ENCODE results near the gene ARSJ. TPM values are rescaled to one million over a fixed set of nuclear protein-coding genes. Genes with fewer than 3 reads are reported as not detected.
A peak's percentile ranks its signal among the peaks of the same experiment; 100 is the strongest.

ARSJ gene
- total RNA-seq, 6 donors from 2014 or later, result 5.4 to 29.3 (median 14.8) TPM

DNA sequence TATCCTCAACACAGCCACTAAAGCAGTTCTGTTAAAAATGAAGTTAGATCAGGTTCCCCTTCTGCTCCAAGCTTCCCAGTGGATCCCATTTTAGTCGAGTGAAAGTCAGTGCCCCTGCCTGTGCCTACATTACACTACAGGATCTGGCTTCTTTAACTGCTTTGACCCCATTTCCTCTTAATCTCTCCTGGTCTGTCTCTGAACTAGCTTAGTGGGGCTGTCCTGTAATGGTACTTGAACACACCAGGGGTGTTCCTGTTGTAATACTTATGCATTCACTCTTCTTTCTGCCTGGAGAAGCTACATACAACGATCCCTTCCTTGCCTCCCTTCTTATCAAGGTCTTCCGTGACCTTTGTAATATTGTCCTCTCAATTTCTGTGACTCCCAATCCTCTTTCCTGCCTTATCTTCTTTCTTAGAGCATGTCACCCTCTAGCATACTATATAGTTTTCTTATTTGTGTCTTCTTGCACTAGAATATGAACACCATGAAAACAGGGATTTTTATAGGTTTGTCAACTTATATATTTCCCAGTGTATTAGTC is 16.7 kb downstream of the ARSJ start:
- Histone ChIP-seq H3K27ac (peak overlapping the region in 1 of 4 donors; percentile 27), H3K4me3 (no peak overlapping the region), H3K36me3 (no peaks in the 10 kb centered on the region), H3K4me1 (peaks cover 6 to 18% (median 13%) of the 10 kb centered on the region in 4 donors), H3K9me3 (no peaks in the 10 kb centered on the region), H3K27me3 (no peaks in the 10 kb centered on the region)
- WGBS, 2 donors, result 77 to 82% methylated on average over 3 of the region's 3 CpGs
- no peak for DNase-seq
- no peak for TF ChIP-seq POLR2A (IDR thresholded peaks at IDR 0.05)
- TF ChIP-seq, protein P1, sequence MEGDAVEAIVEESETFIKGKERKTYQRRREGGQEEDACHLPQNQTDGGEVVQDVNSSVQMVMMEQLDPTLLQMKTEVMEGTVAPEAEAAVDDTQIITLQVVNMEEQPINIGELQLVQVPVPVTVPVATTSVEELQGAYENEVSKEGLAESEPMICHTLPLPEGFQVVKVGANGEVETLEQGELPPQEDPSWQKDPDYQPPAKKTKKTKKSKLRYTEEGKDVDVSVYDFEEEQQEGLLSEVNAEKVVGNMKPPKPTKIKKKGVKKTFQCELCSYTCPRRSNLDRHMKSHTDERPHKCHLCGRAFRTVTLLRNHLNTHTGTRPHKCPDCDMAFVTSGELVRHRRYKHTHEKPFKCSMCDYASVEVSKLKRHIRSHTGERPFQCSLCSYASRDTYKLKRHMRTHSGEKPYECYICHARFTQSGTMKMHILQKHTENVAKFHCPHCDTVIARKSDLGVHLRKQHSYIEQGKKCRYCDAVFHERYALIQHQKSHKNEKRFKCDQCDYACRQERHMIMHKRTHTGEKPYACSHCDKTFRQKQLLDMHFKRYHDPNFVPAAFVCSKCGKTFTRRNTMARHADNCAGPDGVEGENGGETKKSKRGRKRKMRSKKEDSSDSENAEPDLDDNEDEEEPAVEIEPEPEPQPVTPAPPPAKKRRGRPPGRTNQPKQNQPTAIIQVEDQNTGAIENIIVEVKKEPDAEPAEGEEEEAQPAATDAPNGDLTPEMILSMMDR (IDR thresholded peaks at IDR 0.05), result no peak
- no peak for TF ChIP-seq EP300 (IDR thresholded peaks at IDR 0.05)
- no peak for ATAC-seq (ENCODE audit: low FRiP score in 2 of 2)

DNA sequence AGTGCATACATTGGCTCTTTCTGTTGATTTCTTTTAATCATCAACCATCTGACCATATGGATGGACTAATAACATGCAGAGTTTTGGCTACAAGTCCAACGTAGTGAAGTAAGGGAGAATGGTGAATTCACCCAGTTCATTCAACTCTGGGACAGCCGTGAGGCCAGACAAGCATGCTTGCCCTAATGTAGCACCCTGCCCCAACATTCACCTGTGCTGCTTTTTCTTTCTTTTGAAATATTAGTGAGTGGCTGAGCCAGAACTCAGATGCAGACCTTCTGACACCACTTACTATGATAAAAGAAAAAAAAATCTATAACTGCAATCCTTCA is 17.5 kb downstream of the ARSJ start:
- WGBS, 2 donors, result 62 to 78% methylated on average over 2 of the region's 2 CpGs
- TF ChIP-seq POLR2A (IDR thresholded peaks at IDR 0.05) (no peak), EP300 (IDR thresholded peaks at IDR 0.05) (no peak), POLR2AphosphoS5 (IDR thresholded peaks at IDR 0.05) (no peak)
- TF ChIP-seq, protein P1 (IDR thresholded peaks at IDR 0.05), result no peak
- no peak overlapping the region for H3K4me3 ChIP-seq
- no peak for DNase-seq
- H3K27ac ChIP-seq, result no peak overlapping the region
- ATAC-seq (ENCODE audit: low FRiP score in 2 of 2), result no peak
- no peaks in the 10 kb centered on the region for H3K9me3 ChIP-seq
- H3K36me3 ChIP-seq, result no peaks in the 10 kb centered on the region
- peaks cover 6 to 18% (median 13%) of the 10 kb centered on the region in 4 donors for H3K4me1 ChIP-seq
- no peaks in the 10 kb centered on the region for H3K27me3 ChIP-seq

DNA sequence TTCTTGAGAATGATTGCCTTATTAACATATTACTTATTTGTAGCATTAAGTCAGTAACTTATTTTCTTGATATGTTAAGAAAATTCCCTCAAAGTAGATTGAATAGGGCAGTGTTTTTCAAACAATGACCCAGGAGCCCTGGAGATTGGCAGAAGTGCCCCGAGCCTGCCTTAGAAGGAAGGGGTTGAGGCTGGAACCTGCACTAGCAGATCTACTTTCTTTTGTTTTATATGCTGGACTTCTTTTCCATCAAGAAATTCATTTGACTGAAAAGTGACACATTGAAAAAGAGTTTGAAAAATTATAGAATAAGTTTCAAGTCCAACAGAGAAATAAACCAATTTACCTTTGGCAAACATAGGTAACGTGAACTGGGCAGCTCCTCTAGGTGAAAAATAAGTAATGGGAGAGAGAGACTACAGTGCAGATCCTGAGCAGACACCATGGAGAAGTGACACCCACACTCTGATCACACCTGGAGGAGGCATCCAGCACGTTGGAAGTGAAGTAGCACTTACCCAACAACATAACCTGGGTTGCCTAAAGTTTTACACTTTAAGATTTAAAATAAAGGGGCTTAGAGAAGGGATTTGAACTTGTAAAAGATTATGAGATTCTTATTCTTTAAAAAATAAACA is 18.6 kb downstream of the ARSJ start:
- WGBS, 2 donors, result 62 to 64% methylated on average over 3 of the region's 3 CpGs
- TF ChIP-seq, protein P1 (IDR thresholded peaks at IDR 0.05), result no peak
- TF ChIP-seq EP300 (IDR thresholded peaks at IDR 0.05), result no peak
- H3K27ac ChIP-seq, result peak overlapping the region; percentile 6 to 64 (median 60)
- H3K4me1 ChIP-seq, result peaks cover 6 to 18% (median 13%) of the 10 kb centered on the region in 4 donors
- ATAC-seq (ENCODE audit: low FRiP score in 2 of 2), result peak in 1 of 2 donors; percentile 38
- no peaks in the 10 kb centered on the region for H3K9me3 ChIP-seq
- H3K27me3 ChIP-seq, result no peaks in the 10 kb centered on the region
- no peaks in the 10 kb centered on the region for H3K36me3 ChIP-seq
- no peak overlapping the region for H3K4me3 ChIP-seq
- no peak for DNase-seq

DNA sequence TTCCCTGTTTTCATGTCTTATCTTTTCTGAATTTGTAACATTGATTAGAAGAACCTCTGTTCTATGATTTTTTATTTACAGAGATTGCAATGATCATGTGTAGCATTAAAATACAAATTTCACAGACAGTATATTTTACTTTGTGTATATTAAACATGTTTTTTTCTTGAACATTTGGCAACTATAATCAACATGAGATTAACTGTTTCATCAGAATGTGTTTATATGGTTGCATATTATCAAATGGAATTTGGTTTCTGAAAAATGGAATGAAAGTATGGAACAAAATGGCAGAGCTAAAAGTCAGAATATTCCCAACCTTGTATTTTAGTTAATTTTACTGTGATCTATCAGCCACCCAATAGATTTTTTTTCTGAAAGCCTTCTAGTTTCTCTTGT is 19.9 kb downstream of the ARSJ start:
- DNase-seq (no peak), ATAC-seq (ENCODE audit: low FRiP score in 2 of 2) (no peak)
- H3K27ac ChIP-seq, result peak overlapping the region; percentile 19 to 67 (median 60)
- no peak for TF ChIP-seq EP300 (IDR thresholded peaks at IDR 0.05)
- TF ChIP-seq POLR2AphosphoS5 (IDR thresholded peaks at IDR 0.05), result no peak
- TF ChIP-seq POLR2A (IDR thresholded peaks at IDR 0.05), result no peak
- TF ChIP-seq, protein P1 (IDR thresholded peaks at IDR 0.05), result no peak
- no peaks in the 10 kb centered on the region for H3K36me3 ChIP-seq
- H3K9me3 ChIP-seq, result no peaks in the 10 kb centered on the region
- H3K4me1 ChIP-seq, result peaks cover 6 to 18% (median 13%) of the 10 kb centered on the region in 4 donors
- no peak overlapping the region for H3K4me3 ChIP-seq
- no peaks in the 10 kb centered on the region for H3K27me3 ChIP-seq
